ENCODE results near the gene SMCR8.

DNA sequence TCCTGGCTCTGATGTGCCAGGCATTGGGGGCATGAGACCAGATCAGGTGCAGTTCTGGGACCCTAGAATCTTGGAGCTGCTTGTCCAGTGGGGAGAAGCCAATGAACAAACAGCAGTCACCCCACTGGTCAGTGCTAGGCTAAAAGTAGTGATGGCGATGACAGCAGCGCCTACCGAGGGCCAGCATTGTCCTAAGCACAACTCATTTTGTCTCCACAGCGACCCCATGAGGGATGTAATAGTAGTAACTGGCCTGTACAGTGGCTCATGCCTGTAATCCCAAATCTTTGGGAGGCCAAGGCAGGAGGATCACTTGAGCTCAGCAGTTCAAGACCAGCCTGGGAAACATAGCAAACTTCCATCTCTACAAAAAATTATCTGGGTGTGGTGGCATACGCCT is 6.2 kb downstream of the SMCR8 start:
- TF ChIP-seq SIN3A (IDR thresholded peaks at IDR 0.05; ENCODE audit: borderline replicate concordance, insufficient read depth, low read length), result no peak
- TF ChIP-seq POLR2AphosphoS5 (IDR thresholded peaks at IDR 0.05; ENCODE audit: low read depth, low read length), result no peak
- no peak for TF ChIP-seq TAF1 (IDR thresholded peaks at IDR 0.05; ENCODE audit: borderline replicate concordance, insufficient read depth, low read length)

All from PFSK-1 (cell line).